ENCODE data around the gene BMF.

Gene BMF

GRCh38 chr15:40061212-40061901, 47.3 kb downstream of the BMF start:
- no peaks in the 10 kb centered on the region for H4K20me1 ChIP-seq (ENCODE audit: insufficient read depth, low read length)
- no peaks in the 10 kb centered on the region for H3K79me2 ChIP-seq (ENCODE audit: low read length)
- H3K4me1 ChIP-seq (ENCODE audit: low read length) = peaks cover 66% of the 10 kb centered on the region
- H3K27me3 ChIP-seq (ENCODE audit: low read depth, low read length) = no peaks in the 10 kb centered on the region
- TF ChIP-seq CTCF (IDR thresholded peaks at IDR 0.05; ENCODE audit: low read depth, low read length) (no peak), EZH2phosphoT487 (IDR thresholded peaks at IDR 0.05; ENCODE audit: low read depth) (no peak)
- peak overlapping the region; percentile 34; the same call in 1 of the 2 replicates for H2AFZ ChIP-seq (ENCODE audit: low read depth, low read length)
- no peaks in the 10 kb centered on the region for H3K9me3 ChIP-seq (ENCODE audit: insufficient read depth, low read length)
- H3K27ac ChIP-seq (ENCODE audit: low read length) = peak overlapping the region; percentile 33
- no peaks in the 10 kb centered on the region for H3K36me3 ChIP-seq (replicated peaks; ENCODE audit: low read depth, low read length)
- peak overlapping the region; percentile 29; the same call in 1 of the 2 replicates for H3K9ac ChIP-seq (ENCODE audit: low read length)
- H3K4me2 ChIP-seq (ENCODE audit: low read length) = peak overlapping the region; percentile 45
- H3K4me3 ChIP-seq (ENCODE audit: low read length) = peak overlapping the region; percentile 14; the same call in 1 of the 2 replicates

- Histone ChIP-seq H3K4me3 (ENCODE audit: low read length) (no peak overlapping the region), H3K36me3 (replicated peaks; ENCODE audit: low read depth, low read length) (no peaks in the 10 kb centered on the region), H3K4me2 (ENCODE audit: low read length) (no peak overlapping the region), H2AFZ (ENCODE audit: low read depth, low read length) (no peak overlapping the region), H3K9ac (ENCODE audit: low read length) (no peak overlapping the region), H3K9me3 (ENCODE audit: insufficient read depth, low read length) (no peaks in the 10 kb centered on the region), H3K4me1 (ENCODE audit: low read length) (peaks cover 71% of the 10 kb centered on the region), H3K79me2 (ENCODE audit: low read length) (no peaks in the 10 kb centered on the region), H3K27ac (ENCODE audit: low read length) (no peak overlapping the region), H3K27me3 (ENCODE audit: low read depth, low read length) (no peaks in the 10 kb centered on the region), H4K20me1 (ENCODE audit: insufficient read depth, low read length) (no peaks in the 10 kb centered on the region)
- no peak for TF ChIP-seq CTCF (IDR thresholded peaks at IDR 0.05; ENCODE audit: low read depth, low read length)
- TF ChIP-seq EZH2phosphoT487 (IDR thresholded peaks at IDR 0.05; ENCODE audit: low read depth) = no peak
Measured at GRCh38 chr15:40060236-40060961, 48.3 kb downstream of the BMF start.

- Histone ChIP-seq H3K9ac (ENCODE audit: low read length) (no peak overlapping the region), H3K79me2 (ENCODE audit: low read length) (no peaks in the 10 kb centered on the region), H2AFZ (ENCODE audit: low read depth, low read length) (no peak overlapping the region), H3K4me1 (ENCODE audit: low read length) (peaks cover 71% of the 10 kb centered on the region), H3K27me3 (ENCODE audit: low read depth, low read length) (no peaks in the 10 kb centered on the region), H3K36me3 (replicated peaks; ENCODE audit: low read depth, low read length) (no peaks in the 10 kb centered on the region), H4K20me1 (ENCODE audit: insufficient read depth, low read length) (no peaks in the 10 kb centered on the region), H3K27ac (ENCODE audit: low read length) (no peak overlapping the region), H3K9me3 (ENCODE audit: insufficient read depth, low read length) (no peaks in the 10 kb centered on the region), H3K4me2 (ENCODE audit: low read length) (no peak overlapping the region), H3K4me3 (ENCODE audit: low read length) (no peak overlapping the region)
- no peak for TF ChIP-seq CTCF (IDR thresholded peaks at IDR 0.05; ENCODE audit: low read depth, low read length)
- no peak for TF ChIP-seq EZH2phosphoT487 (IDR thresholded peaks at IDR 0.05; ENCODE audit: low read depth)
Measured at GRCh38 chr15:40059821-40060220, 48.9 kb downstream of the BMF start.

GRCh38 chr15:40058476-40059140, 50.1 kb downstream of the BMF start:
- Histone ChIP-seq H3K27me3 (ENCODE audit: low read depth, low read length) (no peaks in the 10 kb centered on the region), H3K4me2 (ENCODE audit: low read length) (no peak overlapping the region), H3K4me3 (ENCODE audit: low read length) (no peak overlapping the region), H3K27ac (ENCODE audit: low read length) (no peak overlapping the region), H3K4me1 (ENCODE audit: low read length) (peaks cover 71% of the 10 kb centered on the region), H3K9ac (ENCODE audit: low read length) (no peak overlapping the region), H2AFZ (ENCODE audit: low read depth, low read length) (no peak overlapping the region), H3K79me2 (ENCODE audit: low read length) (no peaks in the 10 kb centered on the region), H3K36me3 (replicated peaks; ENCODE audit: low read depth, low read length) (no peaks in the 10 kb centered on the region), H3K9me3 (ENCODE audit: insufficient read depth, low read length) (no peaks in the 10 kb centered on the region), H4K20me1 (ENCODE audit: insufficient read depth, low read length) (no peaks in the 10 kb centered on the region)
- TF ChIP-seq CTCF (IDR thresholded peaks at IDR 0.05; ENCODE audit: low read depth, low read length) = no peak
- no peak for TF ChIP-seq EZH2phosphoT487 (IDR thresholded peaks at IDR 0.05; ENCODE audit: low read depth)
